T-cell (primary cell): ENCODE data around the gene ENTPD6. TPM values are rescaled to one million over a fixed set of nuclear protein-coding genes. Genes with fewer than 3 reads are reported as not detected.

Experiments used
- ATAC-seq, 4 experiments: fragments of 200-7000 bp in 3 of 4; fragments of 150-1000 bp in 1 of 4; cut with Tn5 transposase; replicated peaks in 1 of 4; 1 replicate in 3 of 4; 2 replicates in 1 of 4; pipeline ENCODE4 v1.10.0; 2021; ENCODE audit warnings: moderate library complexity in 3 of 4, mild to moderate bottlenecking in 2 of 4, moderate number of reproducible peaks in 1 of 4
- CTCF ChIA-PET, 2 donors: fragments of 300-600 bp; sonication (Branson Sonifier 250); formaldehyde crosslinking; loops; one replicate each; lab custom pipeline; 2022; ENCODE audit warnings: antibody characterized with exemption in 2 of 2; lab: Charles Lee
- POLR2A ChIA-PET, 2 donors: fragments of 300-600 bp; sonication (Branson Sonifier 250); formaldehyde crosslinking; loops; one replicate each; lab custom pipeline; 2022; ENCODE audit warnings: antibody characterized with exemption in 2 of 2; lab: Charles Lee
- DNase-seq, 35 experiments: peaks; one replicate each; pipeline versions ENCODE4 v3.0.0 to v3.0.0-alpha.2; 2013 to 2023
- H3K27ac ChIP-seq: one replicate; pipeline ENCODE4 v1.5.1; 2013; ENCODE audit warnings: low read length
- H3K27me3 ChIP-seq, 2 experiments: replicated peaks in 1 of 2; 1 replicate in 1 of 2; 2 replicates in 1 of 2; pipeline versions ENCODE4 v1.6.1 to v1.7.0; 2013; ENCODE audit warnings: low read length in 1 of 2, mixed read lengths in 1 of 2; ENCODE audit not compliant: control insufficient read depth in 2 of 2, insufficient read depth in 2 of 2; ENCODE audit errors: extremely low read depth in 1 of 2
- H3K36me3 ChIP-seq, 2 donors: 1 replicate in 1 of 2; 2 replicates in 1 of 2; pipeline versions ENCODE4 v1.6.1 to v1.7.0; 2013; ENCODE audit warnings: low read length in 1 of 2; ENCODE audit not compliant: control insufficient read depth in 2 of 2, insufficient read depth in 1 of 2; ENCODE audit errors: extremely low read depth in 1 of 2
- H3K4me1 ChIP-seq, 2 experiments: 1 replicate in 1 of 2; 2 replicates in 1 of 2; pipeline versions ENCODE4 v1.6.1 to v1.7.0; 2013; ENCODE audit warnings: low read length in 2 of 2, mixed read lengths in 1 of 2; ENCODE audit not compliant: insufficient read depth in 2 of 2, control insufficient read depth in 1 of 2; ENCODE audit errors: extremely low read depth in 1 of 2
- H3K4me3 ChIP-seq, 2 donors: 1 replicate in 1 of 2; 2 replicates in 1 of 2; pipeline versions ENCODE4 v1.5.1 to v1.7.0; 2013; ENCODE audit warnings: mild to moderate bottlenecking in 2 of 2, low read length in 1 of 2, moderate library complexity in 1 of 2; ENCODE audit not compliant: control insufficient read depth in 1 of 2; ENCODE audit errors: extremely low read depth in 1 of 2
- H3K9me3 ChIP-seq: 2 replicates; pipeline ENCODE4 v1.7.0; 2013
- H3K27ac Mint-ChIP-seq, 2 donors: one replicate each; pipeline ENCODE4 v1.8.0; 2020 to 2021; ENCODE audit warnings: mild to moderate bottlenecking in 2 of 2, mixed read lengths in 2 of 2
- H3K27me3 Mint-ChIP-seq, 2 donors: one replicate each; pipeline ENCODE4 v1.8.0; 2021 to 2022; ENCODE audit warnings: mixed read lengths in 2 of 2
- H3K36me3 Mint-ChIP-seq: one replicate; pipeline ENCODE4 v1.8.0; 2021; ENCODE audit warnings: mixed read lengths
- H3K4me1 Mint-ChIP-seq, 3 donors: one replicate each; pipeline ENCODE4 v1.8.0; 2020 to 2022; ENCODE audit warnings: mixed read lengths in 3 of 3, mild to moderate bottlenecking in 1 of 3
- H3K4me3 Mint-ChIP-seq, 3 donors: one replicate each; pipeline ENCODE4 v1.8.0; 2020 to 2022; ENCODE audit warnings: mild to moderate bottlenecking in 3 of 3, mixed read lengths in 3 of 3, moderate library complexity in 3 of 3
- H3K9me3 Mint-ChIP-seq, 3 donors: one replicate each; pipeline ENCODE4 v1.8.0; 2020 to 2022; ENCODE audit warnings: mixed read lengths in 3 of 3
- WGBS: methylation state at CpG from one replicate; pipeline ENCODE4 v1.1.5; 2013; ENCODE audit warnings: missing lambda C conversion rate; ENCODE audit not compliant: insufficient coverage; 5-methylcytosine and 5-hydroxymethylcytosine counted together
- total RNA-seq, 35 experiments: library from RNA in 6 of 35; stranded (reverse) in 6 of 35; fragments of 120-200 nt in 1 of 35; gene quantifications; one replicate each; pipeline versions ENCODE4 v1.2.1 to v1.2.4 and lab custom pipeline; 2013 to 2026

The ENTPD6 gene
- total RNA-seq, 5 donors from 2014 or later (not counting 1 experiment from before 2014, with no cell fraction given): 80.5 to 102 (median 90.9) TPM

DNA sequence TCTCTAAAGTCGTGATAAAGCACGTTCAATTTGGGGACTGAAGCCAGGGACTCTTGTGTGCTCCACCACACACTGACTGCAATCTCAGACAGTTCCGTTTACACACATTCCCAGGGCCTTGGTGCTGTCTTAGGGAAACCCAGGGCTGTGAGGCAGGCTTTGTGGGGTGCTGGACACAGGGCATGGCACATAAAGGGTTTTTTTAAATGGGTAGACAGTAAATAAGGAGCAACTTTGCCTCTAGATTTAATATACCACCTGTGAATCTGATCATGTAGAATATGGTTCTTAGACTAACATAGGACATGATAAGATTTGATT is 2.3 kb downstream of the ENTPD6 start:
- CTCF ChIA-PET: no interaction called here
- DNase-seq (peak in 1 of 35 experiments; percentile 8), ATAC-seq (no peak)
- POLR2A ChIA-PET: interaction anchor here in 1 of 2 donors (0.7 kb wide), 1 partner anchor 1079 kb away, joined by 3 read pairs; no protein-coding TSS in a partner anchor
- Histone ChIP-seq H3K27me3 (no peaks in the 10 kb centered on the region), H3K36me3 (no peaks in the 10 kb centered on the region), H3K9me3 (no peaks in the 10 kb centered on the region), H3K27ac (peak overlapping the region; percentile 63), H3K4me1 (peaks cover 15 to 40% of the 10 kb centered on the region in 2 experiments), H3K4me3 (no peak overlapping the region)
- peak overlapping the region; percentile 87 to 93 (median 90) for H3K4me3 Mint-ChIP-seq
- 100% methylated on average over 2 of the region's 3 CpGs for WGBS
- no peaks in the 10 kb centered on the region for H3K27me3 Mint-ChIP-seq
- no peaks in the 10 kb centered on the region for H3K36me3 Mint-ChIP-seq
- H3K4me1 Mint-ChIP-seq: peaks cover 57 to 66% (median 57%) of the 10 kb centered on the region in 3 donors
- H3K9me3 Mint-ChIP-seq: no peaks in the 10 kb centered on the region
- peak overlapping the region; percentile 86 to 88 for H3K27ac Mint-ChIP-seq

DNA sequence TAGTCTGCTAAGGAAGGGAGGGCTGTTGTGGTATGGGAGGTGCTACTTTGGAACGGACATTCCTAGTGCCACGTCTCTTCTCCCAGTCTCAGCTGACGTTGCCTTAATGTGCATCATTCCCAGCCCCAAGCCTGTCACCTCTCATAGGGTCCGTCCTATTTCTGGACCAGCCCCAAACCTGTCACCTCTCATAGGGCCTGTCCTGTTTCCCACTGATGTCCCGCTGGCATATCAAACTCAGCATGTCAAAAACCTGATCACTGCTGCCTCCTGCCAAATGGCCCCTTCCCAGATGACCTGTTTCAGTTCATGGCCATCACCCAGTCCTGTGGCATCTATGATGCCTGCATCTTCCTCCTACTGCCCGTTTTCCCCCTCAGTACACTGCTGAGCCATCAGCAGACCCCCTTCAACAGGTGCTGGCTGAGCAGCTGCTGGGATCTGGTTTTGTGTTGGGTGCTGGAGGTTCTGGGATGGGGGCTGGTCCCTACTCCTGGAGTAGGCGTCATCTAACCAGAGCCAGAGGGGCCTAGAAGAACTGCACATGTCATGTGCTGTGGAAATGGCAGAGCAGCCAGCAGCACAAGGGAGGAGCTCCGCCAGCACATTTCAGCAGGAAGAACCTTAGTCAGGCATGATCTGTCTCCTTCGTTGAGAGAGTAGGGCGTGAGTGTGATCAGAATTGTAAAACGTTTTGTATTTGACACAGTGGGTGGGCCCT is 3.3 kb downstream of the ENTPD6 start:
- no peak overlapping the region for H3K4me3 ChIP-seq
- peaks cover 15 to 40% of the 10 kb centered on the region in 2 experiments for H3K4me1 ChIP-seq
- H3K27me3 ChIP-seq: no peaks in the 10 kb centered on the region
- H3K9me3 Mint-ChIP-seq: no peaks in the 10 kb centered on the region
- WGBS: 89% methylated on average over 7 of the region's 11 CpGs
- H3K36me3 ChIP-seq: no peaks in the 10 kb centered on the region
- no peak overlapping the region for H3K4me3 Mint-ChIP-seq
- H3K4me1 Mint-ChIP-seq: peaks cover 66 to 72% (median 67%) of the 10 kb centered on the region in 3 donors
- H3K27ac Mint-ChIP-seq: peak overlapping the region; percentile 40 to 46
- peak in 1 of 35 experiments; percentile 21 for DNase-seq
- H3K27ac ChIP-seq: no peak overlapping the region
- no peak for ATAC-seq
- CTCF ChIA-PET: interaction anchor here in 1 of 2 donors (1.0 kb wide), 2 partner anchors 49 to 199 kb away, joined by 3 to 4 read pairs; partner anchors contain the start of gene PYGB
- H3K36me3 Mint-ChIP-seq: no peaks in the 10 kb centered on the region
- H3K9me3 ChIP-seq: no peaks in the 10 kb centered on the region
- no peaks in the 10 kb centered on the region for H3K27me3 Mint-ChIP-seq
- POLR2A ChIA-PET: interaction anchor here in 1 of 2 donors (0.6 to 0.7 kb wide), 2 partner anchors 53 to 1080 kb away, joined by 3 read pairs; no protein-coding TSS in a partner anchor

DNA sequence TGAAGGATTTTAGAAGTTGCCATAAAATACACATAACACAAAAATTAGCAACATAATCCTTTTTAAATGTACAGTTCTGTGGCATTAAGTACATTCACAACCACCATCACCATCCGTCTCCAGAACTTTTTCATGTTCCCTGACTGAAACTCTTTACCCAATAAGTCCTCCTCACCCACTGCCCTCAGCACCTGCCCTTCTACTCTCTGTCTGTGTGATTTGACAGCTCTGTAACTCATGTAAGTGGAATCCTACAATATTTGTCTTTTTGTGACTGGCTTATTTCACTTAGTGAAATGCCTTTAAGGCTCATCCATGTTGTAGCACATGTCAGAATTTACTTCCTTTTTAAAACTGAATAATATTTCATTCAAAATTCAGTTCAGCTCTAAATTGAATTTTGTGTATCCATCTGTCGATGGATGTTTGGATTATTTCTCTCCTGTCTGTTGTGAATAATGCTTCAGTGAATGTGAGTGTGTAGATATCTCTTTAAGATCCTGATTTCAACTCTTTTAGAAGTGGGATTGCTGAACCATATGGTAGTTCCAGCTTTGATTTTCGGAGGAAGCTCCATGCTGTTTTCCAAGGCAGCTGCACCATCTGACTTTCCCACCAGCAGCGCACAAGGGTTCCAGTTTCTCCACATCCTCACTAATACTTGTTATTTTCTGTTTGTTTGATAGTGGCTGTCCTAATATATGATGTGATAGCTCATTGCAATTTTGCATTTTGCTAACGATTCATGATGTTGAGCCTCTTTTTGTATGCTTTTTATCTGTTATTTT is 4.2 kb downstream of the ENTPD6 start:
- Mint-ChIP-seq H3K36me3 (no peaks in the 10 kb centered on the region), H3K9me3 (no peaks in the 10 kb centered on the region), H3K4me1 (peaks cover 69 to 74% (median 72%) of the 10 kb centered on the region in 3 donors), H3K27me3 (no peaks in the 10 kb centered on the region), H3K4me3 (no peak overlapping the region), H3K27ac (peak overlapping the region in 1 of 2 donors; percentile 35)
- H3K27ac ChIP-seq: no peak overlapping the region
- POLR2A ChIA-PET: interaction anchor here in 1 of 2 donors (0.6 kb wide), 1 partner anchor 52 kb away, joined by 3 read pairs; no protein-coding TSS in a partner anchor
- ATAC-seq (no peak), DNase-seq (no peak)
- H3K36me3 ChIP-seq: no peaks in the 10 kb centered on the region
- CTCF ChIA-PET: interaction anchor here in 1 of 2 donors (1.0 kb wide), 2 partner anchors 48 to 198 kb away, joined by 3 to 4 read pairs; partner anchors contain the start of gene PYGB
- no peaks in the 10 kb centered on the region for H3K9me3 ChIP-seq
- no peaks in the 10 kb centered on the region for H3K27me3 ChIP-seq
- H3K4me3 ChIP-seq: no peak overlapping the region
- WGBS: no CpG with 5 or more reads among the region's 5 CpGs
- peaks cover 15 to 35% of the 10 kb centered on the region in 2 experiments for H3K4me1 ChIP-seq

DNA sequence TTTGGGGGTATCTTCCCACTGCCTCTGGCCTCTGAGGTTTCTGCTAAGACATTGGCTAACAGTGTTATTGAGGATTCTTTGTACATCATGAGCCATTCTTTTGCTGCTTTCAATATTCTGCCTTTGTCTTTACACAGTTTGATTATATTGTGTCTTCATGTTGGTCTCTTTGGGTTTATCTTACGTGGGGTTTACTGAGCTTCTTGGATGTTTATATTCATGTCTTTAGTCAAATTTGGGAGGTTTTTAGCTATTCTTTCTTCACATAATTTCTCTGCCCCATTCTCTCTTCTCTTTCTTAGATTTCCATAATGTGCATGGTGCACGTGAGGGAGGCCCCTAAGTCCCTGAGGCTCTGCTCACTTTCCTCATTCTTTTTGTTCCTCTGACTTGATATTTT is 7.6 kb downstream of the ENTPD6 start:
- H3K4me1 Mint-ChIP-seq: peaks cover 48 to 52% (median 49%) of the 10 kb centered on the region in 3 donors
- H3K9me3 Mint-ChIP-seq: no peaks in the 10 kb centered on the region
- Histone ChIP-seq H3K9me3 (no peaks in the 10 kb centered on the region), H3K27ac (no peak overlapping the region), H3K4me3 (no peak overlapping the region), H3K36me3 (no peaks in the 10 kb centered on the region), H3K4me1 (peaks cover 0 to 7% of the 10 kb centered on the region in 2 experiments), H3K27me3 (no peaks in the 10 kb centered on the region)
- ChIA-PET CTCF (interaction anchor here in 1 of 2 donors (0.7 kb wide), 1 partner anchor 248 kb away, joined by 3 read pairs; no protein-coding TSS in a partner anchor), POLR2A (no interaction called here)
- H3K36me3 Mint-ChIP-seq: peaks cover 4% of the 10 kb centered on the region
- ATAC-seq: no peak
- no peaks in the 10 kb centered on the region for H3K27me3 Mint-ChIP-seq
- no peak overlapping the region for H3K27ac Mint-ChIP-seq
- no CpG with 5 or more reads among the region's 2 CpGs for WGBS
- no peak for DNase-seq
- H3K4me3 Mint-ChIP-seq: no peak overlapping the region

DNA sequence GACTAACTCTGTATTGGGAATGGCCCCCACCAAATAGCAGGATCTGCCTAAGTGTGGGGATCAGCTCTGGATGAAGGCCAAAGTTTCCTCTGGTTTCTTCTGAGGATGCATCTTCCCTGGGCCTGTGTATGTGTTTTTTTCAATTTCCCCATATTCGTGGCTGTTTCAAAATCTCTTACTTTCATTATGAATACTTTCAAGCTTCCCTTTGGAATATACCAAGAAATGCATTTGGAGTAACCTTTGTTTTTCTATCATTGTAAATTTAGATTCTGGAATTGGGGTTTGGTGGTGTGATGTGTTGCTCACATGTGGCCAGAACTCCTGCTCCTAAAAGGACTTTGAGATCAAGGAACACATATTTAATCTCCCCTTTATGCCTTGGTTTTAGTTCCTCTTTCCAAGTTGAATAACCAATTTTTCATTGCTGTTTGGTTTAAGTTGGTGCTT is 8.4 kb downstream of the ENTPD6 start:
- CTCF ChIA-PET: interaction anchor here in 1 of 2 donors (0.5 to 0.7 kb wide), 2 partner anchors 27 to 249 kb away, joined by 3 to 8 read pairs; no protein-coding TSS in a partner anchor
- no peak overlapping the region for H3K27ac Mint-ChIP-seq
- H3K36me3 Mint-ChIP-seq: peaks cover 4% of the 10 kb centered on the region
- Histone ChIP-seq H3K36me3 (no peaks in the 10 kb centered on the region), H3K9me3 (no peaks in the 10 kb centered on the region), H3K4me3 (no peak overlapping the region), H3K27me3 (no peaks in the 10 kb centered on the region), H3K4me1 (peaks cover 0 to 2% of the 10 kb centered on the region in 2 experiments), H3K27ac (no peak overlapping the region)
- POLR2A ChIA-PET: no interaction called here
- peaks cover 43 to 48% (median 45%) of the 10 kb centered on the region in 3 donors for H3K4me1 Mint-ChIP-seq
- DNase-seq (no peak), ATAC-seq (no peak)
- H3K4me3 Mint-ChIP-seq: no peak overlapping the region
- WGBS: no CpG with 5 or more reads among the region's 1 CpG
- H3K9me3 Mint-ChIP-seq: no peaks in the 10 kb centered on the region
- no peaks in the 10 kb centered on the region for H3K27me3 Mint-ChIP-seq
